Tibial nerve (tissue), 4 donors: ENCODE results near the gene MAML3.

Experiments
- EP300 ChIP-seq, 2 donors: sonication (generic); formaldehyde crosslinking; IDR thresholded peaks; one replicate each; pipeline ENCODE4 v1.6.1; 2017; ENCODE audit warnings: antibody characterized with exemption in 2 of 2, mild to moderate bottlenecking in 1 of 2
- POLR2A ChIP-seq, 2 donors: fragments of 450-650 bp; IDR thresholded peaks; one replicate each; pipeline ENCODE4 v1.6.1; 2017; ENCODE audit warnings: antibody characterized with exemption in 2 of 2, mild to moderate bottlenecking in 2 of 2, moderate library complexity in 2 of 2
- TF ChIP-seq, protein P1 (sequence below), 5 experiments: fragments of 200-600 bp in 3 of 5; fragments of 450-650 bp in 2 of 5; sonication (generic) in 3 of 5; IDR thresholded peaks; one replicate each; pipeline ENCODE4 v1.5.1; 2016 to 2019; ENCODE audit warnings: antibody characterized with exemption in 5 of 5, mild to moderate bottlenecking in 3 of 5, moderate library complexity in 2 of 5

DNA sequence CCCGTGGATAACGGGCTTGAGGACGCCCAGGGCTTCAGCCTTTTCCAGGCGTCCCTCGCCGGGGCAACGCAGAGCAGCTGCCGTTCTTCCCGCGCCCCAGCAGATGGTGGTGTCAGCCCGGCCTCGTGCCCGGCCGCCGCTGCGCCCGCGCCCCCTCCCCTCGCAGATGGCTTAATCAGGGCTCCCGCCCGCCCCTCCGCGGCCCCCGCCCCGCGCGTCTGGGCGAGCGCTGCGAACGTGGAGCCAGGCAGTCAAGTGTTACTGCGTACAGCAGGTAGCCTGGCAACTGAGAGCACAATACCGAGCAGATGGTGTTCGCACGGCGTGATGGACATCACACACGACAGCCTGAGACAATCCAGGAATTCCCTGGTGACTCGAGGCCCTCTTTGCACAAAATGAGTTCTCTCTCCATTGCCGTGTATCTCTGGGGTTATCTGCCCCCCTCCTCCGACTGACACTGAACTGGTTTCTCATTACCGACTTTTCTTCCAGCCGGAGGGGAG, 419.1 kb downstream of the MAML3 start:
- TF ChIP-seq, protein P1, sequence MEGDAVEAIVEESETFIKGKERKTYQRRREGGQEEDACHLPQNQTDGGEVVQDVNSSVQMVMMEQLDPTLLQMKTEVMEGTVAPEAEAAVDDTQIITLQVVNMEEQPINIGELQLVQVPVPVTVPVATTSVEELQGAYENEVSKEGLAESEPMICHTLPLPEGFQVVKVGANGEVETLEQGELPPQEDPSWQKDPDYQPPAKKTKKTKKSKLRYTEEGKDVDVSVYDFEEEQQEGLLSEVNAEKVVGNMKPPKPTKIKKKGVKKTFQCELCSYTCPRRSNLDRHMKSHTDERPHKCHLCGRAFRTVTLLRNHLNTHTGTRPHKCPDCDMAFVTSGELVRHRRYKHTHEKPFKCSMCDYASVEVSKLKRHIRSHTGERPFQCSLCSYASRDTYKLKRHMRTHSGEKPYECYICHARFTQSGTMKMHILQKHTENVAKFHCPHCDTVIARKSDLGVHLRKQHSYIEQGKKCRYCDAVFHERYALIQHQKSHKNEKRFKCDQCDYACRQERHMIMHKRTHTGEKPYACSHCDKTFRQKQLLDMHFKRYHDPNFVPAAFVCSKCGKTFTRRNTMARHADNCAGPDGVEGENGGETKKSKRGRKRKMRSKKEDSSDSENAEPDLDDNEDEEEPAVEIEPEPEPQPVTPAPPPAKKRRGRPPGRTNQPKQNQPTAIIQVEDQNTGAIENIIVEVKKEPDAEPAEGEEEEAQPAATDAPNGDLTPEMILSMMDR (IDR thresholded peaks at IDR 0.05): peak; percentile 64 to 96 (median 93)
- TF ChIP-seq POLR2A (IDR thresholded peaks at IDR 0.05): peak in 1 of 2 donors; percentile 40
- peak in 1 of 2 donors; percentile 82 for TF ChIP-seq EP300 (IDR thresholded peaks at IDR 0.05)
